H1 (cell line): ENCODE results near the gene EYA2. TPM values are rescaled to one million over a fixed set of nuclear protein-coding genes. Genes with fewer than 3 reads are reported as not detected.

Source experiments
- CTCF ChIA-PET: fragments of 300-600 bp; sonication (Branson Sonifier 250); formaldehyde crosslinking; loops from one replicate; lab custom pipeline; 2021; ENCODE audit not compliant: partially characterized antibody; lab: Charles Lee
- POLR2A ChIA-PET: fragments of 300-600 bp; sonication (Branson Sonifier 250); formaldehyde crosslinking; loops from one replicate; lab custom pipeline; 2021; ENCODE audit warnings: inconsistent platforms; ENCODE audit not compliant: partially characterized antibody; lab: Charles Lee
- DNase-seq, 2 experiments: peaks; one replicate each; pipeline versions ENCODE4 v3.0.0 to v3.0.0-alpha.2; 2010 to 2022; ENCODE audit warnings: low spot score in 2 of 2, low read depth in 1 of 2, mixed read lengths in 1 of 2
- FAIRE-seq: peaks from 2 replicates; lab custom pipeline; 2011; peaks lifted over from hg19 to GRCh38; lab: Jason Lieb, UNC
- H2AFZ ChIP-seq: 2 replicates; pipeline ENCODE4 v1.8.1; 2012; ENCODE audit warnings: low read length, inconsistent platforms
- H2AK5ac ChIP-seq: 2 replicates; pipeline ENCODE4 v1.6.1; 2013; ENCODE audit warnings: low read depth, low read length
- H2BK120ac ChIP-seq: replicated peaks from 2 replicates; pipeline ENCODE3; 2013; ENCODE audit warnings: low read depth, low read length, inconsistent platforms
- H2BK12ac ChIP-seq: 2 replicates; pipeline ENCODE4 v1.6.1; 2013; ENCODE audit warnings: low read depth, low read length
- H2BK15ac ChIP-seq: 2 replicates; pipeline ENCODE4 v1.6.1; 2013; ENCODE audit warnings: low read length
- H2BK20ac ChIP-seq: 2 replicates; pipeline ENCODE4 v1.6.1; 2013; ENCODE audit warnings: low read length
- H2BK5ac ChIP-seq: 2 replicates; pipeline ENCODE4 v1.6.1; 2013; ENCODE audit warnings: low read depth, low read length
- H3K14ac ChIP-seq: 2 replicates; pipeline ENCODE4 v1.6.1; 2013; ENCODE audit warnings: inconsistent platforms; ENCODE audit not compliant: insufficient read length
- H3K18ac ChIP-seq: 2 replicates; pipeline ENCODE4 v1.6.1; 2013; ENCODE audit warnings: low read length; ENCODE audit errors: extremely low read depth
- H3K23ac ChIP-seq: 2 replicates; pipeline ENCODE4 v1.6.1; 2013; ENCODE audit warnings: inconsistent platforms; ENCODE audit not compliant: insufficient read length
- H3K23me2 ChIP-seq: 2 replicates; pipeline ENCODE4 v1.6.1; 2013; ENCODE audit warnings: low read depth, low read length
- H3K27ac ChIP-seq: 2 replicates; pipeline ENCODE4 v1.6.1; 2011; ENCODE audit warnings: low read depth, low read length, inconsistent platforms
- H3K27me3 ChIP-seq, 4 experiments: replicated peaks in 1 of 4; 1 replicate in 1 of 4; 2 replicates in 3 of 4; pipeline versions ENCODE4 v1.6.1 to v1.8.1; 2011 to 2013; ENCODE audit warnings: low read length in 3 of 4, mild to moderate bottlenecking in 3 of 4, inconsistent platforms in 2 of 4, mixed read lengths in 2 of 4, moderate library complexity in 1 of 4; ENCODE audit not compliant: control insufficient read depth in 3 of 4, insufficient read depth in 3 of 4; ENCODE audit errors: extremely low read depth in 1 of 4
- H3K36me3 ChIP-seq, 4 experiments: 2 replicates each; pipeline versions ENCODE4 v1.6.1 to v1.8.1; 2011 to 2013; ENCODE audit warnings: mild to moderate bottlenecking in 4 of 4, low read length in 3 of 4, moderate library complexity in 2 of 4, control low read depth in 1 of 4, inconsistent platforms in 1 of 4; ENCODE audit not compliant: insufficient read depth in 4 of 4, control insufficient read depth in 2 of 4
- H3K4ac ChIP-seq: replicated peaks from 2 replicates; pipeline ENCODE3; 2013; ENCODE audit warnings: low read length, low read depth, mixed read lengths, inconsistent platforms; ENCODE audit not compliant: insufficient read length
- H3K4me1 ChIP-seq, 4 experiments: replicated peaks in 1 of 4; 1 replicate in 1 of 4; 2 replicates in 3 of 4; pipeline versions ENCODE4 v1.6.1 to v1.8.1; 2011 to 2013; ENCODE audit warnings: low read length in 3 of 4, inconsistent platforms in 2 of 4, mixed read lengths in 1 of 4; ENCODE audit not compliant: insufficient read depth in 4 of 4, control insufficient read depth in 3 of 4
- H3K4me2 ChIP-seq, 2 experiments: 2 replicates each; pipeline versions ENCODE4 v1.6.1 to v1.8.1; 2011 to 2013; ENCODE audit warnings: low read depth in 2 of 2, low read length in 2 of 2, control low read depth in 1 of 2, inconsistent platforms in 1 of 2, mild to moderate bottlenecking in 1 of 2; ENCODE audit not compliant: insufficient read depth in 1 of 2
- H3K4me3 ChIP-seq, 4 experiments: fragments of 200-600, 300-600 bp in 1 of 4; sonication (generic), shearing (Covaris generic), sonication (Bioruptor Twin) in 1 of 4; 2 replicates each; pipeline versions ENCODE4 v1.5.1 to v1.8.1; 2011 to 2016; ENCODE audit warnings: low read length in 4 of 4, low read depth in 3 of 4, control low read depth in 2 of 4, inconsistent platforms in 2 of 4, mild to moderate bottlenecking in 2 of 4, mixed read lengths in 1 of 4, moderate library complexity in 1 of 4; ENCODE audit not compliant: insufficient read depth in 2 of 4; ENCODE audit errors: extremely low read depth in 1 of 4
- H3K56ac ChIP-seq: replicated peaks from 2 replicates; pipeline ENCODE3; 2013; ENCODE audit warnings: low read depth, mild to moderate bottlenecking, mixed read lengths, low read length, inconsistent platforms; ENCODE audit not compliant: insufficient read length
- H3K79me1 ChIP-seq: 2 replicates; pipeline ENCODE4 v1.6.1; 2013; ENCODE audit warnings: low read depth, low read length, control low read depth
- H3K79me2 ChIP-seq, 2 experiments: 2 replicates each; pipeline versions ENCODE4 v1.6.1 to v1.8.1; 2012 to 2013; ENCODE audit warnings: low read length in 2 of 2, mild to moderate bottlenecking in 2 of 2, inconsistent platforms in 1 of 2; ENCODE audit not compliant: insufficient read depth in 2 of 2, control insufficient read depth in 1 of 2
- H3K9ac ChIP-seq, 4 experiments: replicated peaks in 1 of 4; 1 replicate in 1 of 4; 2 replicates in 3 of 4; pipeline versions ENCODE4 v1.6.1 to v1.8.1; 2011 to 2013; ENCODE audit warnings: low read depth in 3 of 4, low read length in 3 of 4, control low read depth in 2 of 4, mild to moderate bottlenecking in 2 of 4, moderate library complexity in 2 of 4, inconsistent platforms in 1 of 4; ENCODE audit errors: extremely low read depth in 1 of 4
- H3K9me3 ChIP-seq, 2 experiments: 2 replicates each; pipeline versions ENCODE4 v1.6.1 to v1.8.1; 2012 to 2013; ENCODE audit warnings: mild to moderate bottlenecking in 2 of 2, moderate library complexity in 2 of 2, control low read depth in 1 of 2, inconsistent platforms in 1 of 2, low read depth in 1 of 2, low read length in 1 of 2, mixed read lengths in 1 of 2; ENCODE audit not compliant: insufficient read depth in 2 of 2
- H4K20me1 ChIP-seq, 2 experiments: replicated peaks in 1 of 2; 2 replicates each; pipeline versions ENCODE3 to v1.8.1; 2011 to 2013; ENCODE audit warnings: inconsistent platforms in 2 of 2, low read length in 2 of 2, mild to moderate bottlenecking in 1 of 2; ENCODE audit not compliant: insufficient read depth in 2 of 2, control insufficient read depth in 1 of 2
- H4K5ac ChIP-seq: 2 replicates; pipeline ENCODE4 v1.6.1; 2013; ENCODE audit warnings: low read length, low read depth, mixed read lengths, inconsistent platforms; ENCODE audit not compliant: insufficient read length
- H4K8ac ChIP-seq: 2 replicates; pipeline ENCODE4 v1.8.0; 2013; ENCODE audit warnings: mild to moderate bottlenecking, moderate library complexity, low read length, inconsistent platforms; ENCODE audit not compliant: insufficient read depth; ENCODE audit errors: extremely low read depth
- H4K91ac ChIP-seq: replicated peaks from 2 replicates; pipeline ENCODE3; 2013; ENCODE audit warnings: low read length, mixed read lengths, inconsistent platforms; ENCODE audit not compliant: insufficient read length
- CBX5 ChIP-seq: fragments of 300-800, 300-1000 bp; sonication (generic); IDR thresholded peaks from 2 replicates; pipeline ENCODE4 v1.7.1; 2016; ENCODE audit warnings: antibody characterized with exemption, low read length, low read depth
- CBX8 ChIP-seq: fragments of 300-800, 300-1000 bp; sonication (generic); IDR thresholded peaks from 2 replicates; pipeline ENCODE4 v1.7.1; 2016; ENCODE audit warnings: low read depth, low read length, borderline replicate concordance
- CHD1 ChIP-seq: IDR thresholded peaks from 2 replicates; pipeline ENCODE4 v1.6.1; 2012; ENCODE audit warnings: low read depth, low read length, improper control_type of control experiment
- CREB1 ChIP-seq: IDR thresholded peaks from 2 replicates; pipeline ENCODE4 v1.6.1; 2012; ENCODE audit warnings: inconsistent platforms
- CTBP2 ChIP-seq: IDR thresholded peaks from 2 replicates; pipeline ENCODE4 v1.7.0; 2011; ENCODE audit warnings: borderline replicate concordance, mild to moderate bottlenecking, moderate library complexity, mixed read lengths, low read length; ENCODE audit not compliant: insufficient read depth, insufficient read length
- CTCF ChIP-seq, 3 experiments: IDR thresholded peaks; 1 replicate in 2 of 3; 2 replicates in 1 of 3; pipeline versions ENCODE4 v1.5.1 to v1.6.1; 2011; ENCODE audit warnings: low read length in 3 of 3, mild to moderate bottlenecking in 3 of 3, inconsistent platforms in 2 of 3, low read depth in 1 of 3, moderate library complexity in 1 of 3; ENCODE audit not compliant: insufficient read depth in 1 of 3; ENCODE audit errors: control extremely low read depth in 1 of 3
- JUN ChIP-seq: IDR thresholded peaks from 2 replicates; pipeline ENCODE4 v1.6.1; 2011; ENCODE audit warnings: low read depth, mild to moderate bottlenecking, improper control_type of control experiment, low read length
- MAFK ChIP-seq: IDR thresholded peaks from 2 replicates; pipeline ENCODE4 v1.6.1; 2012; ENCODE audit warnings: low read depth, mild to moderate bottlenecking, improper control_type of control experiment, low read length
- PHF8 ChIP-seq: fragments of 200-600 bp; sonication (generic); conservative IDR thresholded peaks from 2 replicates; pipeline ENCODE4 v1.7.1; 2012; ENCODE audit warnings: low read depth, mild to moderate bottlenecking, inconsistent platforms, low read length, moderate library complexity
- SIRT6 ChIP-seq: IDR thresholded peaks from one replicate; pipeline ENCODE4 v1.7.1; 2012; ENCODE audit warnings: low read length, inconsistent platforms
- TAF7 ChIP-seq: optimal IDR thresholded peaks from 2 replicates; pipeline ENCODE3; 2011; ENCODE audit warnings: low read depth, mild to moderate bottlenecking, inconsistent platforms, low read length, moderate library complexity, borderline replicate concordance
- WGBS, 2 experiments: shearing (Covaris generic) in 1 of 2; methylation state at CpG; one replicate each; pipeline versions ENCODE4 v1.1.6 to v1.1.7; 2013 to 2015; ENCODE audit warnings: low lambda C conversion rate in 2 of 2, mixed read lengths in 2 of 2, inconsistent platforms in 1 of 2, low coverage in 1 of 2, missing lambda C conversion rate in 1 of 2; ENCODE audit not compliant: insufficient replicate concordance in 2 of 2, insufficient coverage in 1 of 2, insufficient read length in 1 of 2; ENCODE audit errors: extremely low coverage in 1 of 2, missing lambda C conversion rate in 1 of 2; 5-methylcytosine and 5-hydroxymethylcytosine counted together
- polyA plus RNA-seq, 7 experiments: library from polyadenylated mRNA; depleted of rRNA in 3 of 7; stranded (reverse) in 5 of 7; unstranded in 2 of 7; fragments of >200 nt in 5 of 7; fragments of 200-250 nt in 2 of 7; gene quantifications; 1 replicate in 5 of 7; 2 replicates in 1 of 7; 4 replicates in 1 of 7; pipeline versions ENCODE4 v1.2.1 to v1.2.3, GENCODE V29; 2011 to 2013; ENCODE audit warnings: missing spikeins in 2 of 7, mixed read lengths in 2 of 7
- total RNA-seq: library from RNA; stranded (reverse); fragmentation: NEBNext Ultra II Directional; extraction: Animal tissue kit (Norgen Biotek cat#: 25700); gene quantifications from 2 replicates; pipeline ENCODE4 v1.2.1, GENCODE V29; 2021

EYA2 gene
- total and polyA plus RNA-seq, 2 of the 8 experiments (the other 6 are each of a cell fraction or from before 2014, with no cell fraction given), result 1.6 to 1.7 TPM

DNA sequence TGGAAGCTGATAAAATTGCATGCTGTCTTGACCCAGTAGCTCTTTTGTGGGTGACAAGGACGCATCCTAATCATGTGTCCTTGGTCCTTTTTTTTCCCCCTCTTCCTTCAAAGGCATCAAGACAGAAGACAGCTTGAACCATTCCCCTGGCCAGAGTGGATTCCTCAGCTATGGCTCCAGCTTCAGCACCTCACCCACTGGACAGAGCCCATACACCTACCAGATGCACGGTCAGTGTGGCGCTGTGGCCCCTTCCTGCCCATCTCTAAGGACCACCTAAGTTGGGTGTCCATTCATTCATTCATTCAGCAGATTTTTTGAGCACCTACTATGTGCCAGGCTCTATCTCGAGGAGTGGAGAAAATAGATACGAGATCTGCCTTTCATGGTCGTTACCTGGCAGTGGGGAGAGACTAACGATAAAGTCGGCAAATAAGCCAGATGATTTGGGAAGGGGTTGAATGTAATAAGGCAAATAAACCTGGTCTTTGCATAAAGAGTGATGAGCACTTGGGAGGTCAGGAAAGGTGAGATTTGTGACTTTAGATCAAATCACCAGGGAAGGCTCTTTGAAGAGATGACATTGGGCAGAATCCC is 121.5 kb downstream of the EYA2 start:
- no peaks in the 10 kb centered on the region for H3K9me3 ChIP-seq
- no peak overlapping the region for H3K23ac ChIP-seq
- H2BK20ac ChIP-seq, result no peak overlapping the region
- no peak overlapping the region for H3K56ac ChIP-seq
- no peak overlapping the region for H2AK5ac ChIP-seq
- no peak overlapping the region for H2BK120ac ChIP-seq
- no peak overlapping the region for H4K8ac ChIP-seq
- H3K18ac ChIP-seq, result no peak overlapping the region
- H3K4me1 ChIP-seq, result no peaks in the 10 kb centered on the region; a peak in 1 of 7 replicates
- H3K23me2 ChIP-seq, result no peaks in the 10 kb centered on the region
- DNase-seq (no peak), FAIRE-seq (no peak)
- no peak overlapping the region for H3K14ac ChIP-seq
- no peaks in the 10 kb centered on the region; a peak in 1 of 8 replicates for H3K36me3 ChIP-seq
- no peaks in the 10 kb centered on the region for H4K20me1 ChIP-seq
- H3K4me2 ChIP-seq, result no peak overlapping the region
- 92% methylated on average over 8 of the region's 8 CpGs; no CpG with 5 or more reads in 1 of the 2 experiments for WGBS, 2 experiments
- no peak overlapping the region for H3K4ac ChIP-seq
- no peak overlapping the region for H4K91ac ChIP-seq
- CTCF ChIA-PET, result interaction anchor here (0.6 to 1.5 kb wide), 3 partner anchors 172 to 261 kb away, joined by 3 read pairs; no protein-coding TSS in a partner anchor
- no peak overlapping the region for H3K4me3 ChIP-seq
- H2BK15ac ChIP-seq, result no peak overlapping the region
- no peak overlapping the region for H3K9ac ChIP-seq
- POLR2A ChIA-PET, result interaction anchor here (1.0 kb wide), 1 partner anchor 158 kb away, joined by 3 read pairs; no protein-coding TSS in a partner anchor
- no peak overlapping the region for H2BK5ac ChIP-seq
- H3K79me1 ChIP-seq, result no peaks in the 10 kb centered on the region
- no peak overlapping the region for H2AFZ ChIP-seq
- H4K5ac ChIP-seq, result no peak overlapping the region
- TF ChIP-seq PHF8 (no peak), JUN (no peak), TAF7 (no peak), CREB1 (no peak), SIRT6 (no peak), CBX5 (no peak), CTBP2 (no peak), CHD1 (no peak), MAFK (no peak), CTCF (IDR thresholded peaks at IDR 0.05; ENCODE audit: control extremely low read depth in 1 of 3, insufficient read depth in 1 of 3, low read depth in 1 of 3, low read length in 3 of 3) (no peak), CBX8 (no peak)
- no peaks in the 10 kb centered on the region for H3K27me3 ChIP-seq
- H3K79me2 ChIP-seq, result no peaks in the 10 kb centered on the region
- H3K27ac ChIP-seq, result no peak overlapping the region
- no peak overlapping the region for H2BK12ac ChIP-seq
